B cell (primary cell): ENCODE data around the gene RNGTT. TPM values are rescaled to one million over a fixed set of nuclear protein-coding genes. Genes with fewer than 3 reads are reported as not detected.
A peak's percentile ranks its signal among the peaks of the same experiment; 100 is the strongest.

Source experiments
- ATAC-seq: fragments of 200-7000 bp; cut with Tn5 transposase; one replicate; pipeline ENCODE4 v1.10.0; 2021; ENCODE audit warnings: low read depth, mild to moderate bottlenecking, moderate number of reproducible peaks, moderate library complexity
- CTCF ChIA-PET: fragments of 350-600 bp; sonication (Branson Sonifier 250); formaldehyde crosslinking; loops from one replicate; lab custom pipeline; 2021; ENCODE audit warnings: antibody characterized with exemption, inconsistent platforms; lab: Charles Lee
- POLR2A ChIA-PET: fragments of 350-600 bp; sonication (Branson Sonifier 250); formaldehyde crosslinking; loops from one replicate; lab custom pipeline; 2021; ENCODE audit warnings: antibody characterized with exemption; lab: Charles Lee
- DNase-seq: peaks from one replicate; pipeline ENCODE4 v3.0.0; 2013
- H2AFZ ChIP-seq: 2 replicates; pipeline ENCODE4 v1.6.1; 2012; ENCODE audit warnings: mild to moderate bottlenecking, low read depth, low read length; ENCODE audit not compliant: insufficient read depth, poor library complexity, severe bottlenecking
- H3K27ac ChIP-seq, 2 donors: 1 replicate in 1 of 2; 2 replicates in 1 of 2; pipeline ENCODE4 v1.5.1; 2012 to 2013; ENCODE audit warnings: low read length in 2 of 2, mild to moderate bottlenecking in 2 of 2, moderate library complexity in 1 of 2
- H3K27me3 ChIP-seq, 4 experiments: fragments of 200-600 bp in 1 of 4; sonication (generic) in 1 of 4; replicated peaks in 1 of 4; 1 replicate in 2 of 4; 2 replicates in 2 of 4; pipeline versions ENCODE4 v1.6.1 to v1.7.0; 2013 to 2016; ENCODE audit warnings: low read length in 3 of 4, mild to moderate bottlenecking in 2 of 4, mixed read lengths in 1 of 4, moderate library complexity in 1 of 4; ENCODE audit not compliant: insufficient read depth in 4 of 4, control insufficient read depth in 3 of 4; ENCODE audit errors: control extremely low read depth in 1 of 4
- H3K36me3 ChIP-seq, 2 experiments: replicated peaks in 1 of 2; 1 replicate in 1 of 2; 2 replicates in 1 of 2; pipeline versions ENCODE4 v1.6.1 to v1.7.1; 2013; ENCODE audit warnings: low read length in 1 of 2; ENCODE audit not compliant: insufficient read depth in 2 of 2, control insufficient read depth in 1 of 2; ENCODE audit errors: control extremely low read depth in 1 of 2, extremely low read depth in 1 of 2
- H3K4me1 ChIP-seq, 2 donors: fragments of 200-600 bp in 1 of 2; sonication (generic) in 1 of 2; 1 replicate in 1 of 2; 2 replicates in 1 of 2; pipeline versions ENCODE4 v1.5.1 to v1.6.1; 2013 to 2017; ENCODE audit warnings: low read length in 2 of 2; ENCODE audit not compliant: control insufficient read depth in 2 of 2, insufficient read depth in 2 of 2
- H3K4me2 ChIP-seq: replicated peaks from 2 replicates; pipeline ENCODE3; 2012; ENCODE audit warnings: mild to moderate bottlenecking, low read depth, low read length; ENCODE audit not compliant: poor library complexity, severe bottlenecking
- H3K4me3 ChIP-seq, 5 experiments: fragments of 200-600 bp in 1 of 5; sonication (generic) in 1 of 5; 1 replicate in 3 of 5; 2 replicates in 2 of 5; pipeline versions ENCODE4 v1.5.1 to v1.7.0; 2011 to 2016; ENCODE audit warnings: low read length in 4 of 5, mild to moderate bottlenecking in 4 of 5, low read depth in 2 of 5, control low read depth in 1 of 5, moderate library complexity in 1 of 5; ENCODE audit not compliant: insufficient read depth in 1 of 5; ENCODE audit errors: control extremely low read depth in 1 of 5, extremely low read depth in 1 of 5
- H3K79me2 ChIP-seq: fragments of 200-600 bp; sonication (generic); one replicate; pipeline ENCODE4 v1.6.0; 2016; ENCODE audit warnings: low read length; ENCODE audit not compliant: control insufficient read depth, insufficient read depth
- H3K9ac ChIP-seq: fragments of 200-600 bp; sonication (generic); 2 replicates; pipeline ENCODE4 v1.6.1; 2017; ENCODE audit warnings: mild to moderate bottlenecking, low read length, moderate library complexity
- H3K9me3 ChIP-seq, 3 donors: one replicate each; pipeline versions ENCODE4 v1.6.1 to v1.7.1; 2013; ENCODE audit warnings: low read length in 2 of 3; ENCODE audit not compliant: control insufficient read depth in 2 of 3, insufficient read depth in 1 of 3; ENCODE audit errors: control extremely low read depth in 1 of 3
- H4K20me1 ChIP-seq: 2 replicates; pipeline ENCODE4 v1.6.0; 2012; ENCODE audit warnings: mild to moderate bottlenecking, low read length; ENCODE audit not compliant: insufficient read depth, control insufficient read depth, poor library complexity, severe bottlenecking
- H3K27ac Mint-ChIP-seq: one replicate; pipeline ENCODE4 v1.8.0; 2021; ENCODE audit warnings: mixed read lengths
- H3K27me3 Mint-ChIP-seq: one replicate; pipeline ENCODE4 v1.8.0; 2021; ENCODE audit warnings: mixed read lengths
- H3K4me1 Mint-ChIP-seq: one replicate; pipeline ENCODE4 v1.8.0; 2021; ENCODE audit warnings: mixed read lengths
- H3K4me3 Mint-ChIP-seq: one replicate; pipeline ENCODE4 v1.8.0; 2021; ENCODE audit warnings: mixed read lengths
- H3K9me3 Mint-ChIP-seq: one replicate; pipeline ENCODE4 v1.8.0; 2022; ENCODE audit warnings: mixed read lengths; ENCODE audit not compliant: insufficient read depth
- CTCF ChIP-seq: fragments of 200-600 bp; IDR thresholded peaks from one replicate; pipeline ENCODE4 v1.8.0; 2022; ENCODE audit warnings: antibody characterized with exemption, mild to moderate bottlenecking
- EZH2 ChIP-seq: IDR thresholded peaks from 2 replicates; pipeline ENCODE4 v1.6.1; 2012; ENCODE audit warnings: borderline replicate concordance, low read depth, mild to moderate bottlenecking, moderate library complexity, low read length; ENCODE audit not compliant: insufficient read depth, poor library complexity, severe bottlenecking
- WGBS: methylation state at CpG from one replicate; pipeline ENCODE4 v1.1.5; 2013; ENCODE audit warnings: missing lambda C conversion rate; ENCODE audit not compliant: insufficient coverage; 5-methylcytosine and 5-hydroxymethylcytosine counted together
- intact Hi-C: fragments of 100-400 bp; cut with micrococcal nuclease; formaldehyde crosslinking; loops from one replicate; pipeline ENCODE4 v1.10.0; 2022
- polyA plus RNA-seq: library from polyadenylated mRNA; depleted of rRNA; stranded (reverse); fragments of >200 nt; gene quantifications from 2 replicates; pipeline ENCODE4 v1.2.3, GENCODE V29; 2012
- total RNA-seq, 2 donors: library from RNA; stranded (reverse); fragments of 120-200 nt in 1 of 2; gene quantifications; 1 replicate in 1 of 2; 2 replicates in 1 of 2; pipeline versions ENCODE4 v1.2.3 to v1.2.4, GENCODE V29; 2013 to 2022

The RNGTT gene
- total and polyA plus RNA-seq, 2 donors (not counting 1 experiment from before 2014, with no cell fraction given), result 10.8 to 29.1 TPM

- no peak overlapping the region for H3K27ac Mint-ChIP-seq
- Histone ChIP-seq H4K20me1 (no peaks in the 10 kb centered on the region), H3K4me2 (no peak overlapping the region), H3K9me3 (no peaks in the 10 kb centered on the region), H3K79me2 (peaks cover 3% of the 10 kb centered on the region), H3K4me3 (no peak overlapping the region), H3K9ac (no peak overlapping the region), H3K4me1 (peaks cover 22 to 30% of the 10 kb centered on the region in 2 donors), H3K27ac (no peak overlapping the region), H3K27me3 (no peaks in the 10 kb centered on the region), H2AFZ (no peak overlapping the region), H3K36me3 (no peaks in the 10 kb centered on the region)
- intact Hi-C loops, result no loop called here
- ChIA-PET CTCF (no interaction called here), POLR2A (no interaction called here)
- no peaks in the 10 kb centered on the region for H3K27me3 Mint-ChIP-seq
- WGBS, result no CpG with 5 or more reads among the region's 3 CpGs
- peaks cover 42% of the 10 kb centered on the region for H3K4me1 Mint-ChIP-seq
- no peak overlapping the region for H3K4me3 Mint-ChIP-seq
- TF ChIP-seq EZH2, result no peak
- TF ChIP-seq CTCF, result no peak
- no peaks in the 10 kb centered on the region for H3K9me3 Mint-ChIP-seq
- ATAC-seq (no peak), DNase-seq (no peak)
These were observed 329.6 kb downstream of the RNGTT start for GRCh38 chr6:88633782-88634181.

- Histone ChIP-seq H3K27me3 (no peaks in the 10 kb centered on the region), H3K4me2 (peak overlapping the region; percentile 33), H2AFZ (no peak overlapping the region), H3K36me3 (no peaks in the 10 kb centered on the region), H3K9me3 (no peaks in the 10 kb centered on the region), H4K20me1 (no peaks in the 10 kb centered on the region), H3K9ac (no peak overlapping the region), H3K27ac (peak overlapping the region in 1 of 2 donors; percentile 42), H3K4me3 (no peak overlapping the region), H3K79me2 (peaks cover 3% of the 10 kb centered on the region), H3K4me1 (peaks cover 25 to 30% of the 10 kb centered on the region in 2 donors)
- ChIA-PET POLR2A (no interaction called here), CTCF (no interaction called here)
- DNase-seq (no peak), ATAC-seq (no peak)
- 71% methylated on average over 1 of the region's 4 CpGs for WGBS
- Mint-ChIP-seq H3K27me3 (no peaks in the 10 kb centered on the region), H3K4me3 (no peak overlapping the region), H3K27ac (no peak overlapping the region), H3K9me3 (no peaks in the 10 kb centered on the region), H3K4me1 (peaks cover 44% of the 10 kb centered on the region)
- TF ChIP-seq EZH2, result no peak
- TF ChIP-seq CTCF, result no peak
- intact Hi-C loops, result no loop called here
These were observed 331.6 kb downstream of the RNGTT start for GRCh38 chr6:88631830-88632229.
